K562 (cell line): ENCODE measurements around the gene SLC35F2. TPM values are rescaled to one million over a fixed set of nuclear protein-coding genes. Genes with fewer than 3 reads are reported as not detected.
A peak's percentile ranks its signal among the peaks of the same experiment; 100 is the strongest.

ENCODE experiments used
- ATF7 ChIP-seq: fragments of 450-650 bp; IDR thresholded peaks from 2 replicates; pipeline ENCODE4 v1.7.1; 2014; ENCODE audit warnings: mild to moderate bottlenecking, moderate library complexity
- BCOR ChIP-seq: fragments of 450-650 bp; IDR thresholded peaks from 2 replicates; pipeline ENCODE4 v1.6.1; 2016
- CBX3 ChIP-seq, 2 experiments: IDR thresholded peaks; 1 replicate in 1 of 2; 2 replicates in 1 of 2; pipeline ENCODE4 v1.6.1; 2012; ENCODE audit warnings: inconsistent platforms in 2 of 2, low read length in 2 of 2, borderline replicate concordance in 1 of 2, control low read depth in 1 of 2
- CHD2 ChIP-seq: IDR thresholded peaks from 2 replicates; pipeline ENCODE4 v1.6.1; 2011; ENCODE audit warnings: low read depth, low read length
- CREBBP ChIP-seq: IDR thresholded peaks from one replicate; pipeline ENCODE4 v1.6.1; 2012; ENCODE audit warnings: low read depth, mild to moderate bottlenecking, control low read depth, inconsistent platforms, low read length
- ETV5 ChIP-seq: sonication (generic); formaldehyde crosslinking; IDR thresholded peaks from 2 replicates; pipeline ENCODE4 v1.4.0; 2020; ENCODE audit warnings: low read depth, mild to moderate bottlenecking, missing genetic modification reagents
- GATAD2A ChIP-seq: fragments of 450-650 bp; IDR thresholded peaks from 2 replicates; pipeline ENCODE4 v1.6.1; 2017
- MTA2 ChIP-seq: fragments of 450-650 bp; IDR thresholded peaks from 2 replicates; pipeline ENCODE4 v1.6.1; 2016; ENCODE audit warnings: low read depth
- NONO ChIP-seq, 2 experiments: fragments of 200-400 bp in 1 of 2; fragments of 450-650 bp in 1 of 2; formaldehyde crosslinking in 1 of 2; IDR thresholded peaks; 2 replicates each; pipeline ENCODE4 v1.6.1; 2017; ENCODE audit warnings: low read depth in 2 of 2, mild to moderate bottlenecking in 2 of 2, moderate library complexity in 2 of 2, low read length in 1 of 2
- PCBP1 ChIP-seq: fragments of 200-400 bp; formaldehyde crosslinking; IDR thresholded peaks from 2 replicates; pipeline ENCODE4 v1.6.1; 2018; ENCODE audit warnings: mild to moderate bottlenecking, low read depth, low read length; ENCODE audit not compliant: poor library complexity, severe bottlenecking
- SIN3A ChIP-seq, 2 experiments: fragments of 150-350 bp in 1 of 2; IDR thresholded peaks; 2 replicates each; pipeline ENCODE4 v1.6.1; 2011 to 2016; ENCODE audit warnings: borderline replicate concordance in 2 of 2, low read depth in 2 of 2, low read length in 2 of 2, mild to moderate bottlenecking in 2 of 2, moderate library complexity in 2 of 2; ENCODE audit not compliant: control insufficient read depth in 1 of 2
- ZKSCAN1 ChIP-seq: fragments of 150-350 bp; IDR thresholded peaks from 2 replicates; pipeline ENCODE4 v1.6.1; 2016; ENCODE audit warnings: low read depth, low read length
- ZNF121 ChIP-seq: sonication (generic); formaldehyde crosslinking; conservative IDR thresholded peaks from 2 replicates; pipeline ENCODE4 v1.8.0; 2022; ENCODE audit warnings: missing genetic modification reagents
- ZNF133 ChIP-seq: fragments of 250-450 bp; sonication (Bioruptor Pico); IDR thresholded peaks from 2 replicates; pipeline ENCODE4 v1.4.0; 2020; ENCODE audit warnings: mild to moderate bottlenecking
- ZNF175 ChIP-seq: fragments of 200-800 bp; sonication (Bioruptor generic); IDR thresholded peaks from 2 replicates; pipeline ENCODE4 v1.6.1; 2016; ENCODE audit warnings: low read depth, mild to moderate bottlenecking, missing genetic modification characterization, missing compliant biosample characterization
- ZNF408 ChIP-seq: fragments of 250-450 bp; sonication (Bioruptor Pico); IDR thresholded peaks from 2 replicates; pipeline ENCODE4 v1.4.0; 2020; ENCODE audit warnings: low read depth, mild to moderate bottlenecking, moderate library complexity
- ZNF785 ChIP-seq: fragments of 250-450 bp; sonication (Bioruptor Pico); IDR thresholded peaks from 2 replicates; pipeline ENCODE4 v1.4.0; 2020; ENCODE audit warnings: mild to moderate bottlenecking
- polyA plus RNA-seq, 8 experiments: library from polyadenylated mRNA; depleted of rRNA in 4 of 8; stranded (reverse) in 5 of 8; unstranded in 3 of 8; fragments of >200 nt; fragmentation: Nextera tagmentation in 2 of 8; fragmentation: Illumina TruSeq in 1 of 8; extraction: Ambion mirVana in 2 of 8; extraction: Trizol in 1 of 8; gene quantifications; 2 replicates each; pipeline versions ENCODE4 v1.2.1 to v1.2.3, GENCODE V29; 2011 to 2014; ENCODE audit warnings: inconsistent platforms in 1 of 8, missing spikeins in 1 of 8
- total RNA-seq, 7 experiments: library from RNA; depleted of rRNA in 6 of 7; stranded (reverse); fragments of >200 nt in 6 of 7; fragmentation: Illumina TruSeq in 2 of 7; extraction: Trizol in 2 of 7; gene quantifications; 2 replicates each; pipeline versions ENCODE4 v1.2.1 to v1.2.3, GENCODE V29; 2011 to 2021; ENCODE audit warnings: low replicate concordance in 1 of 7
- TF ChIP-seq, protein P1 (sequence below), 2 experiments: fragments of 450-650 bp in 1 of 2; sonication (generic) in 1 of 2; formaldehyde crosslinking in 1 of 2; IDR thresholded peaks in 1 of 2; conservative IDR thresholded peaks in 1 of 2; 2 replicates each; pipeline versions ENCODE4 v1.6.1 to v1.8.1; 2016 to 2023; ENCODE audit warnings: mild to moderate bottlenecking in 2 of 2, moderate library complexity in 2 of 2, inconsistent platforms in 1 of 2, missing genetic modification reagents in 1 of 2
- TF ChIP-seq, protein P2 (sequence below), 3 experiments: fragments of 200-800 bp in 1 of 3; sonication (Bioruptor generic) in 1 of 3; sonication (generic) in 1 of 3; formaldehyde crosslinking in 1 of 3; IDR thresholded peaks; 2 replicates each; pipeline versions ENCODE4 v1.6.1 to v1.8.0; 2016 to 2022; ENCODE audit warnings: mild to moderate bottlenecking in 2 of 3, missing compliant biosample characterization in 2 of 3, missing genetic modification characterization in 2 of 3, missing genetic modification reagents in 1 of 3
- TF ChIP-seq, protein P3 (sequence below): sonication (generic); formaldehyde crosslinking; IDR thresholded peaks from 2 replicates; pipeline ENCODE4 v1.8.1; 2023; ENCODE audit warnings: missing genetic modification reagents, mild to moderate bottlenecking, borderline replicate concordance

The SLC35F2 gene
- total and polyA plus RNA-seq, 9 of the 15 experiments (the other 6 are each of a cell fraction or from before 2014, with no cell fraction given), result 28.6 to 63.9 (median 53.4) TPM

DNA sequence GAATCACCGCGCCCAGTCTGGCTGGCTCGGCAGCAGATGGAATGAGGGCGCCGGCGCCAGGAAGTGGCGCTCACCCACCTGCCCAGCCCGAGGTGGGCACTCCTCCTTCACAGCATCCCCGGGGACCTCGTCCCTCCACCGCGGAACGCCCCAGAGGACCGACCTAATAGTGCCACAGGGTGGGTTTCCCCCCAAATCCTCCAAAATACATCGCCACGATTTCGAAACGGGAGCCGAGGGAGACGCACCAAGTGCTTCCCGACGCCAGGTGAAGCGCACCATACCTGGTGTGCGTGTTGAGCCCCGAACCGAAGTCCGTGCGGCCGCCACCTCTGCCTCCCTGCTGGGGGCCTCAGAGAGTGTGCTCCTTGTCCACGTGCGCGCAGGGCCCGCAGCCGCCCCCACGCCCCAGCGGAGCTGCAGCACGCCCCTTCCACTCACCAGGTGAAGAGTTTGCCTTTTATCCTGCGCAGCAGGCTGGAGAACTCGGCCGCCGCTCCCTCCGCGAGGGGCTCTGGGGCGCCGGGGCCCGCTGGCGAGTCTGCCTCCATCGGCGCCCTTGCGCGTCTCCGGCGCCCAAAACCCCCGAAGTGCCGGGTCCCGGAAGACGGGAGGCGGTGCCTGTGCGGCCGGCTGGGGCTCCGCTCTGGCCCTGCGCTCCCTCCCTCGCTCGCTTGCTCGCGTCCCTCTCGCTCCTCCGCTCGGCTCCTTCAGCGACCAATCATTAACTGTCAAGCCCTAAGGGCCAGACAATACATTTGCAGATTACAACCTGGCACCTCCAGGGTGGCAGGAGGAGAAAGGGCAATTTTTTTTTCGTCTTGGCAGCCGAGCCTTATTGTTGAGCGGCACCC lies at the start of gene SLC35F2 (continued):
- TF ChIP-seq, protein P1, sequence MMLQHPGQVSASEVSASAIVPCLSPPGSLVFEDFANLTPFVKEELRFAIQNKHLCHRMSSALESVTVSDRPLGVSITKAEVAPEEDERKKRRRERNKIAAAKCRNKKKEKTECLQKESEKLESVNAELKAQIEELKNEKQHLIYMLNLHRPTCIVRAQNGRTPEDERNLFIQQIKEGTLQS (IDR thresholded peaks at IDR 0.05), result no peak
- TF ChIP-seq, protein P1 (CRISPR knock-in tag; conservative IDR thresholded peaks at IDR 0.05), result 0 out of 2 replicates have a peak, but pooled peaks have one; percentile 15
- TF ChIP-seq CBX3 (IDR thresholded peaks at IDR 0.05; ENCODE audit: borderline replicate concordance in 1 of 2, low read length in 2 of 2) (no peak), CREBBP (no peak), SIN3A (IDR thresholded peaks at IDR 0.05; ENCODE audit: borderline replicate concordance in 2 of 2, control insufficient read depth in 1 of 2, low read depth in 2 of 2, low read length in 2 of 2) (peak; percentile 73 to 90; a peak in 2 of 4 replicates), CHD2 (no peak), BCOR (peak; percentile 11; the same call in 1 of the 2 replicates), ZNF408 (no peak), PCBP1 (no peak), ZNF175 (CRISPR knock-in tag) (0 out of 2 replicates have a peak, but pooled peaks have one; percentile 25), MTA2 (no peak), ETV5 (CRISPR knock-in tag) (peak; percentile 84), ZNF133 (CRISPR knock-in tag) (no peak), ZKSCAN1 (0 out of 2 replicates have a peak, but pooled peaks have one; percentile 79), ATF7 (peak; percentile 48; the same call in 1 of the 2 replicates), NONO (IDR thresholded peaks at IDR 0.05; ENCODE audit: low read depth in 2 of 2, low read length in 1 of 2) (0 out of 4 replicates have a peak, but pooled peaks of 1 of the 2 experiments have one; percentile 42), ZNF121 (CRISPR knock-in tag) (no peak), GATAD2A (peak; percentile 38; the same call in 1 of the 2 replicates), ZNF785 (CRISPR knock-in tag) (no peak)
- TF ChIP-seq, protein P2, sequence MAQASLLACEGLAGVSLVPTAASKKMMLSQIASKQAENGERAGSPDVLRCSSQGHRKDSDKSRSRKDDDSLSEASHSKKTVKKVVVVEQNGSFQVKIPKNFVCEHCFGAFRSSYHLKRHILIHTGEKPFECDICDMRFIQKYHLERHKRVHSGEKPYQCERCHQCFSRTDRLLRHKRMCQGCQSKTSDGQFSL (CRISPR knock-in tag; IDR thresholded peaks at IDR 0.05), result no peak
- TF ChIP-seq, protein P2 (tag; IDR thresholded peaks at IDR 0.05), result no peak
- TF ChIP-seq, protein P3, sequence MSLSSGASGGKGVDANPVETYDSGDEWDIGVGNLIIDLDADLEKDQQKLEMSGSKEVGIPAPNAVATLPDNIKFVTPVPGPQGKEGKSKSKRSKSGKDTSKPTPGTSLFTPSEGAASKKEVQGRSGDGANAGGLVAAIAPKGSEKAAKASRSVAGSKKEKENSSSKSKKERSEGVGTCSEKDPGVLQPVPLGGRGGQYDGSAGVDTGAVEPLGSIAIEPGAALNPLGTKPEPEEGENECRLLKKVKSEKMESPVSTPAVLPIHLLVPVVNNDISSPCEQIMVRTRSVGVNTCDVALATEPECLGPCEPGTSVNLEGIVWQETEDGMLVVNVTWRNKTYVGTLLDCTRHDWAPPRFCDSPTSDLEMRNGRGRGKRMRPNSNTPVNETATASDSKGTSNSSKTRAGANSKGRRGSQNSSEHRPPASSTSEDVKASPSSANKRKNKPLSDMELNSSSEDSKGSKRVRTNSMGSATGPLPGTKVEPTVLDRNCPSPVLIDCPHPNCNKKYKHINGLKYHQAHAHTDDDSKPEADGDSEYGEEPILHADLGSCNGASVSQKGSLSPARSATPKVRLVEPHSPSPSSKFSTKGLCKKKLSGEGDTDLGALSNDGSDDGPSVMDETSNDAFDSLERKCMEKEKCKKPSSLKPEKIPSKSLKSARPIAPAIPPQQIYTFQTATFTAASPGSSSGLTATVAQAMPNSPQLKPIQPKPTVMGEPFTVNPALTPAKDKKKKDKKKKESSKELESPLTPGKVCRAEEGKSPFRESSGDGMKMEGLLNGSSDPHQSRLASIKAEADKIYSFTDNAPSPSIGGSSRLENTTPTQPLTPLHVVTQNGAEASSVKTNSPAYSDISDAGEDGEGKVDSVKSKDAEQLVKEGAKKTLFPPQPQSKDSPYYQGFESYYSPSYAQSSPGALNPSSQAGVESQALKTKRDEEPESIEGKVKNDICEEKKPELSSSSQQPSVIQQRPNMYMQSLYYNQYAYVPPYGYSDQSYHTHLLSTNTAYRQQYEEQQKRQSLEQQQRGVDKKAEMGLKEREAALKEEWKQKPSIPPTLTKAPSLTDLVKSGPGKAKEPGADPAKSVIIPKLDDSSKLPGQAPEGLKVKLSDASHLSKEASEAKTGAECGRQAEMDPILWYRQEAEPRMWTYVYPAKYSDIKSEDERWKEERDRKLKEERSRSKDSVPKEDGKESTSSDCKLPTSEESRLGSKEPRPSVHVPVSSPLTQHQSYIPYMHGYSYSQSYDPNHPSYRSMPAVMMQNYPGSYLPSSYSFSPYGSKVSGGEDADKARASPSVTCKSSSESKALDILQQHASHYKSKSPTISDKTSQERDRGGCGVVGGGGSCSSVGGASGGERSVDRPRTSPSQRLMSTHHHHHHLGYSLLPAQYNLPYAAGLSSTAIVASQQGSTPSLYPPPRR (CRISPR knock-in tag), result no peak
